Measurements from ENCODE around the gene PCCA. TPM values are rescaled to one million over a fixed set of nuclear protein-coding genes. Genes with fewer than 3 reads are reported as not detected.

PCCA gene
- total and polyA plus RNA-seq, 2 donors from 2014 or later = 86.2 to 222 TPM

GRCh38 chr13:100356426-100356825 lies 267.5 kb downstream of the PCCA start:
- H3K9me3 ChIP-seq (ENCODE audit: control insufficient read depth in 2 of 3, insufficient read depth in 1 of 3, low read length in 3 of 3) = no peaks in the 10 kb centered on the region
- DNase-seq = no peak
- no peak overlapping the region for H3K9ac ChIP-seq (ENCODE audit: low read length in 3 of 3)
- no peaks in the 10 kb centered on the region for H3K27me3 ChIP-seq (ENCODE audit: control insufficient read depth, insufficient read depth, low read length)
- no peak for FAIRE-seq
- no peaks in the 10 kb centered on the region for H3K4me1 ChIP-seq (ENCODE audit: control insufficient read depth in 2 of 3, insufficient read depth in 2 of 3, low read depth in 1 of 3, low read length in 3 of 3)
- H3K36me3 ChIP-seq (ENCODE audit: control insufficient read depth in 2 of 3, insufficient read depth in 3 of 3, low read length in 3 of 3) = no peaks in the 10 kb centered on the region
- TF ChIP-seq CTCF (IDR thresholded peaks at IDR 0.05; ENCODE audit: borderline replicate concordance, extremely low read depth, insufficient read depth) = no peak
- no peak overlapping the region for H3K4me3 ChIP-seq (ENCODE audit: low read length in 3 of 3)
- no peak overlapping the region for H3K27ac ChIP-seq (ENCODE audit: low read depth in 2 of 2, low read length in 2 of 2)
- intact Hi-C loops (cut with DNase I) = no loop called here

GRCh38 chr13:100356889-100357288 lies 268.0 kb downstream of the PCCA start:
- H3K27ac ChIP-seq (ENCODE audit: low read depth in 2 of 2, low read length in 2 of 2) = no peak overlapping the region
- H3K4me3 ChIP-seq (ENCODE audit: low read length in 3 of 3) = no peak overlapping the region
- TF ChIP-seq CTCF (IDR thresholded peaks at IDR 0.05; ENCODE audit: borderline replicate concordance, extremely low read depth, insufficient read depth) = no peak
- intact Hi-C loops (cut with DNase I) = no loop called here
- H3K36me3 ChIP-seq (ENCODE audit: control insufficient read depth in 2 of 3, insufficient read depth in 3 of 3, low read length in 3 of 3) = no peaks in the 10 kb centered on the region
- DNase-seq (no peak), FAIRE-seq (no peak)
- H3K27me3 ChIP-seq (ENCODE audit: control insufficient read depth, insufficient read depth, low read length) = no peaks in the 10 kb centered on the region
- no peaks in the 10 kb centered on the region for H3K4me1 ChIP-seq (ENCODE audit: control insufficient read depth in 2 of 3, insufficient read depth in 2 of 3, low read depth in 1 of 3, low read length in 3 of 3)
- no peaks in the 10 kb centered on the region for H3K9me3 ChIP-seq (ENCODE audit: control insufficient read depth in 2 of 3, insufficient read depth in 1 of 3, low read length in 3 of 3)
- H3K9ac ChIP-seq (ENCODE audit: low read length in 3 of 3) = no peak overlapping the region

- Histone ChIP-seq H3K4me3 (ENCODE audit: low read length in 3 of 3) (no peak overlapping the region), H3K27ac (ENCODE audit: low read depth in 2 of 2, low read length in 2 of 2) (no peak overlapping the region), H3K27me3 (ENCODE audit: control insufficient read depth, insufficient read depth, low read length) (no peaks in the 10 kb centered on the region), H3K9me3 (ENCODE audit: control insufficient read depth in 2 of 3, insufficient read depth in 1 of 3, low read length in 3 of 3) (no peaks in the 10 kb centered on the region), H3K4me1 (ENCODE audit: control insufficient read depth in 2 of 3, insufficient read depth in 2 of 3, low read depth in 1 of 3, low read length in 3 of 3) (no peaks in the 10 kb centered on the region), H3K9ac (ENCODE audit: low read length in 3 of 3) (no peak overlapping the region), H3K36me3 (ENCODE audit: control insufficient read depth in 2 of 3, insufficient read depth in 3 of 3, low read length in 3 of 3) (no peaks in the 10 kb centered on the region)
- TF ChIP-seq CTCF (IDR thresholded peaks at IDR 0.05; ENCODE audit: borderline replicate concordance, extremely low read depth, insufficient read depth) = no peak
- intact Hi-C loops (cut with DNase I) = no loop called here
- DNase-seq (no peak), FAIRE-seq (no peak)
These were observed 268.9 kb downstream of the PCCA start for GRCh38 chr13:100357764-100358163.

GRCh38 chr13:100361504-100361903 lies 272.6 kb downstream of the PCCA start:
- intact Hi-C loops (cut with DNase I) = no loop called here
- TF ChIP-seq CTCF (IDR thresholded peaks at IDR 0.05; ENCODE audit: borderline replicate concordance, extremely low read depth, insufficient read depth) = no peak
- Histone ChIP-seq H3K9me3 (ENCODE audit: control insufficient read depth in 2 of 3, insufficient read depth in 1 of 3, low read length in 3 of 3) (no peaks in the 10 kb centered on the region), H3K27ac (ENCODE audit: low read depth in 2 of 2, low read length in 2 of 2) (no peak overlapping the region), H3K9ac (ENCODE audit: low read length in 3 of 3) (no peak overlapping the region), H3K36me3 (ENCODE audit: control insufficient read depth in 2 of 3, insufficient read depth in 3 of 3, low read length in 3 of 3) (no peaks in the 10 kb centered on the region), H3K27me3 (ENCODE audit: control insufficient read depth, insufficient read depth, low read length) (no peaks in the 10 kb centered on the region), H3K4me1 (ENCODE audit: control insufficient read depth in 2 of 3, insufficient read depth in 2 of 3, low read depth in 1 of 3, low read length in 3 of 3) (no peaks in the 10 kb centered on the region), H3K4me3 (ENCODE audit: low read length in 3 of 3) (no peak overlapping the region)
- FAIRE-seq (no peak), DNase-seq (no peak)
